Measurements from ENCODE around the gene KLHDC8B.

KLHDC8B gene

GRCh38 chr3:49171119-49171774, at the start of gene KLHDC8B:
TSS of gene KLHDC8B (plus strand) at chr3:49171598. CDS start at chr3:49172770, 1,172 bp downstream.
- DNase-seq, result peak; percentile 85

- DNase-seq, result no peak
Measured at GRCh38 chr3:49122022-49122421, 49.4 kb upstream of the KLHDC8B start.

GRCh38 chr3:49122451-49122850, 48.9 kb upstream of the KLHDC8B start:
- DNase-seq, result no peak

GRCh38 chr3:49122886-49123545, 48.4 kb upstream of the KLHDC8B start:
- DNase-seq, result no peak

- DNase-seq, result no peak
Measured at GRCh38 chr3:49123687-49124086, 47.7 kb upstream of the KLHDC8B start.

- DNase-seq, result no peak
Measured at GRCh38 chr3:49124203-49124602, 47.2 kb upstream of the KLHDC8B start.

- DNase-seq, result no peak
Measured at GRCh38 chr3:49124991-49125670, 46.3 kb upstream of the KLHDC8B start.

- DNase-seq, result no peak
Measured at GRCh38 chr3:49131040-49131439, 40.4 kb upstream of the KLHDC8B start.

GRCh38 chr3:49131576-49131975, 39.8 kb upstream of the KLHDC8B start:
- DNase-seq, result no peak

- DNase-seq, result no peak
Measured at GRCh38 chr3:49132073-49132436, 39.3 kb upstream of the KLHDC8B start.

GRCh38 chr3:49132437-49133225, 38.8 kb upstream of the KLHDC8B start, which contains the start of gene LAMB2:
TSS of gene LAMB2 (minus strand) at chr3:49133050. CDS start at chr3:49132867, 183 bp downstream.
- DNase-seq, result no peak

GRCh38 chr3:49133226-49133951, 38.0 kb upstream of the KLHDC8B start:
- DNase-seq, result no peak

GRCh38 chr3:49134471-49135265, 36.7 kb upstream of the KLHDC8B start:
- no peak for DNase-seq

GRCh38 chr3:49135499-49135898, 35.9 kb upstream of the KLHDC8B start:
- no peak for DNase-seq

- DNase-seq, result no peak
Measured at GRCh38 chr3:49140080-49140479, 31.3 kb upstream of the KLHDC8B start.

- no peak for DNase-seq
Measured at GRCh38 chr3:49148159-49148558, 23.2 kb upstream of the KLHDC8B start.

GRCh38 chr3:49151610-49152009, 19.8 kb upstream of the KLHDC8B start:
- no peak for DNase-seq

- DNase-seq, result no peak
Measured at GRCh38 chr3:49153349-49153912, 18.0 kb upstream of the KLHDC8B start.

- DNase-seq, result no peak
Measured at GRCh38 chr3:49157289-49157688, 14.1 kb upstream of the KLHDC8B start.

GRCh38 chr3:49158103-49158709, 13.2 kb upstream of the KLHDC8B start:
- peak; percentile 57 for DNase-seq

- DNase-seq, result no peak
Measured at GRCh38 chr3:49158792-49159191, 12.6 kb upstream of the KLHDC8B start.

Data from stimulated activated CD4-positive, alpha-beta T cell treated with anti-CD3 and anti-CD28 coated beads, Interleukin-4, amount 100 ng/mL, for 1 hour (primary cell).